ENCODE results near the gene PAGR1. TPM values are rescaled to one million over a fixed set of nuclear protein-coding genes. Genes with fewer than 3 reads are reported as not detected.
"Not testable (repeated sequence)": the region's sequence is repeated elsewhere in the genome, so short reads cannot be mapped to it uniquely, and the experiment has no call there.

The PAGR1 gene
- total RNA-seq, 1 donor from 2014 or later, result 18.1 TPM

DNA sequence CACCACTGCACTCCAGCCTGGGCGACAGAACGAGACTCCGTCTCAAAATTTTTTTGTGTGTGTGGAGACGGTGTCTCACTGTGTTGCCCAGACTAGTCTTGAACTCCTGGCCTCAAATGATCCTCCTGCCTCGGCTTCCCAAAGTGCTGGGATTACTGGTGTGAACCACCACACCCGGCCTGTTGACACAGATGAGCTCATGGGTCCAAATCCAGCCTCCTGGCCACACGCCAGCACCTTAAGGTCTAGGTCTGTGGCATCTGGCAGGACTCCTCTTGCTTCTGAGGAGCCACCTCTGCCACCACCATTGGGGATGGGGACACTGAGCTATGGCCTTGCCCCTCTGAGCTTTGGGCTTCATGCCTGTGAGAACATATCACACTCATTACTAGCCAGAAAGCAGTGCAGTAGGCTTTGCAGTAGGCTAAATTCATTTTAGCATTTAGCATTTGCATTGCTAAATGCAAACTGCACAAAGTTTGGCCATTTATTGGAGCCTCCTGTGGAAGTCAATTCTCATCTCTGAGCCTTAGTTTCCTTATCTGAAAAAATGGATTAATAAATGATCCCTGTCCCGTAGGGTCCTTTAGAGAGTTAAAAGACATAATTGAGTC is 52.6 kb downstream of the PAGR1 start:
- Histone ChIP-seq H3K4me1 (no peaks in the 10 kb centered on the region), H3K27me3 (ENCODE audit: low read depth) (no peaks in the 10 kb centered on the region), H3K4me3 (no peak overlapping the region), H3K9me3 (no peaks in the 10 kb centered on the region), H3K36me3 (no peaks in the 10 kb centered on the region), H3K27ac (no peak overlapping the region)
- TF ChIP-seq, protein P1, sequence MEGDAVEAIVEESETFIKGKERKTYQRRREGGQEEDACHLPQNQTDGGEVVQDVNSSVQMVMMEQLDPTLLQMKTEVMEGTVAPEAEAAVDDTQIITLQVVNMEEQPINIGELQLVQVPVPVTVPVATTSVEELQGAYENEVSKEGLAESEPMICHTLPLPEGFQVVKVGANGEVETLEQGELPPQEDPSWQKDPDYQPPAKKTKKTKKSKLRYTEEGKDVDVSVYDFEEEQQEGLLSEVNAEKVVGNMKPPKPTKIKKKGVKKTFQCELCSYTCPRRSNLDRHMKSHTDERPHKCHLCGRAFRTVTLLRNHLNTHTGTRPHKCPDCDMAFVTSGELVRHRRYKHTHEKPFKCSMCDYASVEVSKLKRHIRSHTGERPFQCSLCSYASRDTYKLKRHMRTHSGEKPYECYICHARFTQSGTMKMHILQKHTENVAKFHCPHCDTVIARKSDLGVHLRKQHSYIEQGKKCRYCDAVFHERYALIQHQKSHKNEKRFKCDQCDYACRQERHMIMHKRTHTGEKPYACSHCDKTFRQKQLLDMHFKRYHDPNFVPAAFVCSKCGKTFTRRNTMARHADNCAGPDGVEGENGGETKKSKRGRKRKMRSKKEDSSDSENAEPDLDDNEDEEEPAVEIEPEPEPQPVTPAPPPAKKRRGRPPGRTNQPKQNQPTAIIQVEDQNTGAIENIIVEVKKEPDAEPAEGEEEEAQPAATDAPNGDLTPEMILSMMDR (IDR thresholded peaks at IDR 0.05), result no peak
- DNase-seq (no peak), ATAC-seq (no peak)
- intact Hi-C loops (cut with DNase I), result no loop called here

DNA sequence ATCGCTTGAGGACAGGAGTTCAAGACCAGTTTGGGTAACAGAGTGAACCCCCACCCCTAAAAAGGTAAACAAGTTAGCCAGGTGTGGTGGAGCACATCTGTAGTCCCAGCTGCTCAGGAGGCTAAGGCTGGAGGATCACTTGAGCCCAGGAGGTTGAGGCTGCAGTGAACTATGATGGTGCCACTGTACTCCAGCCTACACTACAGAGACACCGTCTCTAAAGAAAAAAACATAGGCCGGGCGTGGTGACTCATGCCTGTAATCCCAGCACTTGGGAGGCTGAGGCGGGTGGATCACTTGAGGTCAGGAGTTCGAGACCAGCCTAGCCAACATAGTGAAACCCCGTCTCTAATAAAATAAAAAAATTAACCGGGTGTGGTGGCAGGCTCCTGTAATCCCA is 53.1 kb downstream of the PAGR1 start:
- H3K27ac ChIP-seq; H3K9me3 ChIP-seq; intact Hi-C loops (cut with DNase I); H3K4me1 ChIP-seq; H3K4me3 ChIP-seq; ATAC-seq; DNase-seq; H3K27me3 ChIP-seq (ENCODE audit: low read depth); H3K36me3 ChIP-seq: not testable (repeated sequence)

Other genes with a start within 250 kb of the PAGR1 start
- gene SPN, start 152.9 kb upstream of the PAGR1 start, total RNA-seq, result 109 TPM
- gene QPRT, start 137.0 kb upstream of the PAGR1 start, total RNA-seq, result 11.0 TPM
- gene C16orf54, start 70.2 kb upstream of the PAGR1 start, total RNA-seq, result 11.2 TPM
- gene ZG16, start 37.9 kb upstream of the PAGR1 start, total RNA-seq, result not detected
- gene KIF22, start 25.4 kb upstream of the PAGR1 start, total RNA-seq, result 21.8 TPM
- gene MAZ, start 9.6 kb upstream of the PAGR1 start, total RNA-seq, result 169 TPM
- 3.2 TPM for gene PRRT2, start 4.0 kb upstream of the PAGR1 start, total RNA-seq
- 248 TPM for gene MVP, start 4.3 kb downstream of the PAGR1 start, total RNA-seq
- gene CDIPT, start 47.1 kb downstream of the PAGR1 start, total RNA-seq, result 75.4 TPM
- gene SEZ6L2, start 83.4 kb downstream of the PAGR1 start, total RNA-seq, result 10.7 TPM
- gene ASPHD1, start 84.3 kb downstream of the PAGR1 start, total RNA-seq, result 1.6 TPM
- gene KCTD13, start 110.1 kb downstream of the PAGR1 start, total RNA-seq, result 22.3 TPM
- 148 TPM for gene TMEM219, start 145.9 kb downstream of the PAGR1 start, total RNA-seq
- gene TAOK2, start 157.7 kb downstream of the PAGR1 start, total RNA-seq, result 66.2 TPM
- gene HIRIP3, start 179.5 kb downstream of the PAGR1 start, total RNA-seq, result 22.1 TPM
- 58.4 TPM for gene INO80E, start 180.1 kb downstream of the PAGR1 start, total RNA-seq
- gene DOC2A, start 194.9 kb downstream of the PAGR1 start, total RNA-seq, result 6.4 TPM
- gene C16orf92, start 207.0 kb downstream of the PAGR1 start, total RNA-seq, result not detected
- not detected for gene TLCD3B, start 215.1 kb downstream of the PAGR1 start, total RNA-seq
- 733 TPM for gene ALDOA, start 249.6 kb downstream of the PAGR1 start, total RNA-seq

Data from lower lobe of right lung (tissue), 2 donors.